ENCODE results near the gene LBX1. TPM values are rescaled to one million over a fixed set of nuclear protein-coding genes. Genes with fewer than 3 reads are reported as not detected.

The LBX1 gene
- total and polyA plus RNA-seq, 2 donors (not counting 3 experiments of a cell fraction or from before 2014, with no cell fraction given) = not detected

GRCh38 chr10:101257491-101257890 lies 28.2 kb upstream of the LBX1 start:
- no peak overlapping the region for H2AFZ ChIP-seq (ENCODE audit: low read depth, low read length)
- dilution Hi-C loops (cut with MboI; ENCODE audit: extremely low pct_ligation_motif_present, low sequenced_read_pairs) = no loop called here
- no peak for FAIRE-seq

More at GRCh38 chr10:101257491-101257890, 28.2 kb upstream of the LBX1 start:
- Histone ChIP-seq H3K4me3 (replicated peaks in 1 of 3; ENCODE audit: insufficient read depth in 1 of 3, low read depth in 1 of 3, low read length in 3 of 3) (no peak overlapping the region), H3K9me1 (replicated peaks; ENCODE audit: control insufficient read depth, extremely low read depth, insufficient read depth, low read length) (no peaks in the 10 kb centered on the region), H3K36me3 (ENCODE audit: control insufficient read depth in 2 of 2, extremely low read depth in 1 of 2, insufficient read depth in 2 of 2, low read length in 2 of 2) (no peaks in the 10 kb centered on the region), H4K20me1 (replicated peaks; ENCODE audit: control insufficient read depth, extremely low read depth, insufficient read depth, low read length) (no peaks in the 10 kb centered on the region), H3K4me1 (ENCODE audit: control insufficient read depth, extremely low read depth, insufficient read depth, low read length) (no peaks in the 10 kb centered on the region), H3K79me2 (ENCODE audit: control insufficient read depth, insufficient read depth, low read length) (no peaks in the 10 kb centered on the region), H3K9me3 (replicated peaks; ENCODE audit: control insufficient read depth, insufficient read depth, low read length) (no peaks in the 10 kb centered on the region), H3K27ac (ENCODE audit: insufficient read depth, low read depth, low read length) (no peak overlapping the region), H3K27me3 (ENCODE audit: control insufficient read depth in 2 of 2, insufficient read depth in 2 of 2, low read length in 2 of 2) (peaks cover 10 to 23% of the 10 kb centered on the region in 2 experiments), H3K4me2 (ENCODE audit: insufficient read depth, low read length) (no peak overlapping the region), H3K9ac (replicated peaks; ENCODE audit: extremely low read depth, insufficient read depth, low read length) (no peak overlapping the region)
- ChIA-PET CTCF (interaction anchor here (1.1 kb wide), 1 partner anchor 19 kb away, joined by 4 read pairs; no protein-coding TSS in a partner anchor), POLR2A (no interaction called here)
- no peak for TF ChIP-seq JUN (IDR thresholded peaks at IDR 0.05; ENCODE audit: borderline replicate concordance, insufficient read depth, insufficient read length, low read depth)
- no peak for TF ChIP-seq FOS (IDR thresholded peaks at IDR 0.05; ENCODE audit: borderline replicate concordance, insufficient read depth, low read length)
- TF ChIP-seq EZH2 (IDR thresholded peaks at IDR 0.05; ENCODE audit: borderline replicate concordance, low read depth, low read length, severe bottlenecking) = no peak
- TF ChIP-seq POLR2A (IDR thresholded peaks at IDR 0.05; ENCODE audit: low read depth, low read length) = no peak
- TF ChIP-seq GATA2 (IDR thresholded peaks at IDR 0.05; ENCODE audit: insufficient read depth, insufficient read length, low read depth, low read length) = no peak
- TF ChIP-seq MYC (IDR thresholded peaks at IDR 0.05; ENCODE audit: low read depth, low read length) = no peak
- TF ChIP-seq CTCF (IDR thresholded peaks at IDR 0.05; ENCODE audit: extremely low read depth in 1 of 2, insufficient read depth in 1 of 2, low read depth in 1 of 2, low read length in 2 of 2) = no peak
- TF ChIP-seq POLR2AphosphoS5 (IDR thresholded peaks at IDR 0.05; ENCODE audit: insufficient read depth, low read depth, low read length) = no peak
- TF ChIP-seq MAX (IDR thresholded peaks at IDR 0.05; ENCODE audit: insufficient read depth, insufficient read length) = no peak
- BruUV-seq (replicated peaks) = no TSS peak
- intact Hi-C loops (cut with micrococcal nuclease) = no loop called here
- no peak for DNase-seq (ENCODE audit: low read depth, low spot score)
